Heart left ventricle (tissue), 16 donors: ENCODE measurements around the gene NOP53. TPM values are rescaled to one million over a fixed set of nuclear protein-coding genes. Genes with fewer than 3 reads are reported as not detected.

Source experiments
- ATAC-seq, 4 donors: fragments of 200-7000 bp; cut with Tn5 transposase; one replicate each; pipeline ENCODE4 v1.9.1; 2020 to 2022; ENCODE audit warnings: moderate library complexity in 4 of 4, mild to moderate bottlenecking in 3 of 4, moderate number of reproducible peaks in 1 of 4
- DNase-seq, 5 donors: peaks; one replicate each; pipeline ENCODE4 v3.0.0-alpha.2; 2020
- H3K27ac ChIP-seq, 12 donors: fragments of 200-600 bp; sonication (generic) in 4 of 12; one replicate each; pipeline versions ENCODE4 v1.5.0 to v1.8.0; 2016 to 2022; ENCODE audit warnings: mild to moderate bottlenecking in 2 of 12
- H3K27me3 ChIP-seq, 9 donors: fragments of 200-600 bp; sonication (generic) in 2 of 9; one replicate each; pipeline versions ENCODE4 v1.5.1 to v1.8.0; 2016 to 2022; ENCODE audit warnings: mild to moderate bottlenecking in 3 of 9
- H3K36me3 ChIP-seq, 9 donors: fragments of 200-600 bp; sonication (generic) in 2 of 9; one replicate each; pipeline versions ENCODE4 v1.5.0 to v1.8.0; 2018 to 2022; ENCODE audit warnings: mild to moderate bottlenecking in 2 of 9
- H3K4me1 ChIP-seq, 12 donors: fragments of 200-600 bp; sonication (generic) in 4 of 12; one replicate each; pipeline versions ENCODE4 v1.5.0 to v1.8.0; 2016 to 2022; ENCODE audit warnings: mild to moderate bottlenecking in 3 of 12
- H3K4me3 ChIP-seq, 12 donors: fragments of 200-600 bp; sonication (generic) in 4 of 12; one replicate each; pipeline versions ENCODE4 v1.5.0 to v1.8.0; 2017 to 2022; ENCODE audit warnings: mild to moderate bottlenecking in 9 of 12, moderate library complexity in 4 of 12
- H3K9me3 ChIP-seq, 12 donors: fragments of 200-600 bp; sonication (generic) in 4 of 12; one replicate each; pipeline versions ENCODE4 v1.5.0 to v1.8.0; 2016 to 2022; ENCODE audit warnings: mild to moderate bottlenecking in 1 of 12
- CTCF ChIP-seq, 12 donors: fragments of 200-600 bp; sonication (generic) in 4 of 12; IDR thresholded peaks; one replicate each; pipeline versions ENCODE4 v1.5.0 to v1.8.0; 2018 to 2022; ENCODE audit warnings: antibody characterized with exemption in 12 of 12, mild to moderate bottlenecking in 5 of 12
- POLR2A ChIP-seq, 2 donors: fragments of 450-650 bp; IDR thresholded peaks; one replicate each; pipeline ENCODE4 v1.6.1; 2017; ENCODE audit warnings: antibody characterized with exemption in 2 of 2, mild to moderate bottlenecking in 2 of 2, moderate library complexity in 2 of 2
- WGBS, 4 donors: extraction: QIAGEN DNeasy Blood & Tissue Kit in 2 of 4; methylation state at CpG; one replicate each; pipeline versions ENCODE4 v1.1.5 to v1.1.7; 2013 to 2018; 5-methylcytosine and 5-hydroxymethylcytosine counted together
- intact Hi-C, 10 donors: fragments of 100-400 bp; cut with DNase I; formaldehyde crosslinking; loops; one replicate each; pipeline versions ENCODE4 v1.11.1 to v1.14.2; 2022
- polyA plus RNA-seq, 2 donors: library from polyadenylated mRNA; stranded (reverse); fragments of 200-250 nt; gene quantifications; one replicate each; pipeline ENCODE4 v1.2.3, GENCODE V29; 2013
- total RNA-seq, 9 donors: library from RNA; depleted of rRNA in 2 of 9; stranded (reverse); fragments of >200 nt in 2 of 9; fragmentation: NEBNext Ultra II Directional in 3 of 9; extraction: Animal tissue kit (Norgen Biotek cat#: 25700) in 3 of 9; gene quantifications; one replicate each; pipeline versions ENCODE4 v1.1.0 to v1.2.4, GENCODE V29; 2016 to 2023
- donor health status: ischemic (EF 13 %, LVEDD 7.1; RV severe dilation, severe dysfunction).
- donor health status: healthy with polysubstance abuse.
- donor health status: DM: no; HTN: yes; CAD: no.
- donor health status: DM: no; HTN: no; CAD: no.
- donor health status: ischemic (EF 25% LVEDD 6.9; RV normal size, moderate dysfunction).
- donor health status: ischemic (EF 25% LVEDD 5.7; RV mildly dilated, moderate dysfunction).
- donor health status: healthy.
- donor health status: DM: yes; HTN: yes; CAD: no.
- donor health status: ischemic (EF 35%, LVEDD 5.7; RV mildly dilated, moderate dysfunction).
- donor health status: nonischemic (EF 11% LVEDD 7.7; RV severe dilation, severe dysfunction).
- donor health status: DM: yes; HTN: yes; CAD: no.
- donor health status: PGD.
- donor health status: ischemic (EF 29% LVEDD 5.4; RV normal size, mild dysfunction).
- donor health status: nonischemic (EF 23%, LVEDD 6.1; RV moderate dilation, normal function).

The NOP53 gene
- total and polyA plus RNA-seq, 11 donors: 132 to 259 (median 172) TPM

- Histone ChIP-seq H3K4me3 (no peak overlapping the region), H3K27me3 (no peaks in the 10 kb centered on the region), H3K36me3 (peaks cover 0 to 80% (median 76%) of the 10 kb centered on the region in 9 donors), H3K27ac (no peak overlapping the region), H3K4me1 (peaks cover 0 to 25% (median 19%) of the 10 kb centered on the region in 12 donors), H3K9me3 (no peaks in the 10 kb centered on the region)
- no peak for TF ChIP-seq CTCF (IDR thresholded peaks at IDR 0.05)
- no peak for TF ChIP-seq POLR2A (IDR thresholded peaks at IDR 0.05)
- 83 to 86% (median 85%) methylated on average over 3 of the region's 3 CpGs for WGBS, 4 donors
- DNase-seq (no peak), ATAC-seq (no peak)
- intact Hi-C loops: loop anchor here in 1 of 10 donors (5.0 kb wide), 1 partner anchor 878 kb away; no protein-coding TSS in a partner anchor
These were observed 4.0 kb downstream of the NOP53 start for GRCh38 chr19:47749326-47749725.

- H3K9me3 ChIP-seq: no peaks in the 10 kb centered on the region
- H3K27ac ChIP-seq: no peak overlapping the region
- 92 to 95% (median 94%) methylated on average over 8 to 18 of the region's 18 CpGs for WGBS, 4 donors
- H3K36me3 ChIP-seq: peaks cover 0 to 94% (median 90%) of the 10 kb centered on the region in 9 donors
- H3K4me1 ChIP-seq: peaks cover 0 to 16% (median 13%) of the 10 kb centered on the region in 12 donors
- no peak for DNase-seq
- no peak for TF ChIP-seq CTCF (IDR thresholded peaks at IDR 0.05)
- no peak for TF ChIP-seq POLR2A (IDR thresholded peaks at IDR 0.05)
- intact Hi-C loops: no loop called here
- H3K4me3 ChIP-seq: no peak overlapping the region
- no peaks in the 10 kb centered on the region for H3K27me3 ChIP-seq
- no peak for ATAC-seq
These were observed 5.4 kb downstream of the NOP53 start for GRCh38 chr19:47750752-47751151.

- TF ChIP-seq POLR2A (IDR thresholded peaks at IDR 0.05) (no peak), CTCF (IDR thresholded peaks at IDR 0.05) (no peak)
- Histone ChIP-seq H3K36me3 (peaks cover 0 to 100% (median 100%) of the 10 kb centered on the region in 9 donors), H3K27me3 (no peaks in the 10 kb centered on the region), H3K4me3 (no peak overlapping the region), H3K9me3 (no peaks in the 10 kb centered on the region), H3K4me1 (peaks cover 0 to 3% (median 0%) of the 10 kb centered on the region in 12 donors), H3K27ac (no peak overlapping the region)
- intact Hi-C loops: no loop called here
- WGBS, 4 donors: 89 to 94% (median 92%) methylated on average over 24 to 27 of the region's 27 CpGs
- no peak for ATAC-seq
- no peak for DNase-seq
These were observed 7.3 kb downstream of the NOP53 start for GRCh38 chr19:47752440-47753211.

- TF ChIP-seq POLR2A (IDR thresholded peaks at IDR 0.05) (no peak), CTCF (IDR thresholded peaks at IDR 0.05) (no peak)
- peaks cover 0 to 100% (median 100%) of the 10 kb centered on the region in 9 donors for H3K36me3 ChIP-seq
- WGBS, 4 donors: 84 to 96% (median 93%) methylated on average over 37 of the region's 37 CpGs
- DNase-seq (no peak), ATAC-seq (no peak)
- no peaks in the 10 kb centered on the region for H3K27me3 ChIP-seq
- peaks cover 0 to under 1% (median 0%) of the 10 kb centered on the region in 12 donors for H3K4me1 ChIP-seq
- no peak overlapping the region for H3K4me3 ChIP-seq
- H3K9me3 ChIP-seq: peaks cover 0 to 5% (median 0%) of the 10 kb centered on the region in 12 donors
- no peak overlapping the region for H3K27ac ChIP-seq
- intact Hi-C loops: no loop called here
These were observed 9.1 kb downstream of the NOP53 start for GRCh38 chr19:47754206-47755064.
